ENCODE measurements around the gene RAB3C.

Gene RAB3C

DNA sequence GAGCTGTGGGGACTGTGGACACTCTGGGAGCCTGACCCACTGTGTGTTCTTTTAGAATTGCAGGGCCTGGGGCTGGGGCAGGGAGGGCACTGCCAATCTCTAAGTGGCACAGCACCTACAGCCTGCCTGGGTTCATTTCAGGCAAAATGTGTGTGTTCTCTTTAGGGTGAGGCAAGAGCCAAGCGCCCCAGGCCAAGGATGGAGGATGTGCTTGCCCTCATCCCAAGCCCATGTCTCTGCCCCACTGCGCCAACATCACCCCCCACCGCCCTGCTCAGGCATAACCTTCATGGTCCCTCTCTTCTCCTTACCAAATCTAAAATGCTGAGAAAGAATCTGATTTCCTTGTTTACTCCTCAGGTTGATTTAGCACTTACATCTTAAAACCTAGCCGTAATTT is 304.4 kb downstream of the RAB3C start:
- DNase-seq, result no peak
- in situ Hi-C loops (cut with MboI; ENCODE audit: low pct_unique_long_range_greater_than_20kb, low sequenced_read_pairs), result loop anchor here (25.0 kb wide), 1 partner anchor 275 kb away; no protein-coding TSS in a partner anchor

- in situ Hi-C loops (cut with MboI; ENCODE audit: low pct_unique_long_range_greater_than_20kb, low sequenced_read_pairs), result loop anchor here (25.0 kb wide), 1 partner anchor 274 kb away; no protein-coding TSS in a partner anchor
- DNase-seq, result no peak
These were observed 305.0 kb downstream of the RAB3C start for GRCh38 chr5:58887721-58888409.

- in situ Hi-C loops (cut with MboI; ENCODE audit: low pct_unique_long_range_greater_than_20kb, low sequenced_read_pairs), result loop anchor here (25.0 kb wide), 1 partner anchor 272 kb away; no protein-coding TSS in a partner anchor
- DNase-seq, result no peak
These were observed 307.4 kb downstream of the RAB3C start for GRCh38 chr5:58890265-58890664.

DNA sequence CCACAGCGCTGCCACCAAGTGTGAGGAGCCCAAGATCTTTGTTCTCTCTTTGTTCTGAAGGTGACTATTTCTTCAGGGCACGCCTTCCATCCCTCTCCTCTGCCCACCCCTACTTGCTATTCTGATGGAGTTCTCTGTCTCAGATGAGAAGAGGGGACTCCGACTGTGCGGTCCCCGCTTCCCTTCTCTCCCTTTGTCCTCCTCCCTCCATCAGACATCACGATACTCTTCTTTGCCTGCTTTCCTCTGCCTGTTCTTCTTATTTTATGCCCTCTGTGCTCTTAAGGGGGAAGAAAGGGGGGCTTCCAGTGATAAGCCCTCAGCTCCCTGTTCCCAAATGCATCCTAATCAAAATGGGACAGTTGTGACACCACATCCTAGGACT is 307.8 kb downstream of the RAB3C start:
- in situ Hi-C loops (cut with MboI; ENCODE audit: low pct_unique_long_range_greater_than_20kb, low sequenced_read_pairs), result loop anchor here (25.0 kb wide), 1 partner anchor 272 kb away; no protein-coding TSS in a partner anchor
- DNase-seq, result no peak

DNA sequence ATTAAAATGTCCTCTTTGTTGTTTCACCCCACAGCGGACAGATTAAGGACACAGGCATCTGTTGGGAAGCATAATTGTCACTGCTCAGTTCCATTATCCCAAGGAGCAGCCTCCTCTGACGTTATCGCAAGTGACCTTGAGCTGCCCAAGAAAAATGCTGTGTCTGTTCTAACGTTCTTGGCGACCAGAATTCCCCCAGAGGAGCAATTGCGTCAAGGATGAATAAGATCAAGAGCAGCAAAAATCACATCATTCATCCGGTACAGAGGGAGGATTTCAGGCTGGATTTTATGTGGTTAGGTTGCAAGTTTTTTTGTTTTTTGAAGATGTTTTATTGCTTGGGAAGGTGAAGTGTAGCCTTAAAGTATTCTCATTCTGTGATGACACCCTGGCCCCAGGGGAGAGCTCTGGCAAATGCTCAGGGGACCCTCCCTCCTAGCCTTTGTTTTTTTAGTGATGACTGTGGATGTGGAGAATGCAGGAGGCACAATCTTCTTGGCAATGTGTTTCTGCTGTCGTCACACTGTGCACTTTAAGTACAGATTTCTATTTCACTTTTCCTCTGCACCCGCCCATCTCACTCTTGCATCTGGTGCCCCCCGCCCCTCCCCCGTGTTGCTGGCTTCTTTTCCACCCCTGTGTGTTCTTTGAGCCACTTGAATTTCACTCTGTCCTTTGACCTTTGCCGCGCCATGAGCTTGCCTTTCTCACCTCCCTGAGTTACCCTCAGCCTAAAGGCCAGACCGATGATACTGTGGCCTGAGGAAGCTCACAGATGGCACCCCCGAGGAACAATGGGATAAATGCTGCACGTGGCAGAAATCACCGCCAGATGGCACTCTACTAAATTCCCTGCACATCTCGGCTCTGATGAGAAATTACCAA is 308.5 kb downstream of the RAB3C start:
- in situ Hi-C loops (cut with MboI; ENCODE audit: low pct_unique_long_range_greater_than_20kb, low sequenced_read_pairs), result loop anchor here (25.0 kb wide), 1 partner anchor 271 kb away; no protein-coding TSS in a partner anchor
- DNase-seq, result peak; percentile 85

GRCh38 chr5:58891971-58892343 is 309.1 kb downstream of the RAB3C start:
- in situ Hi-C loops (cut with MboI; ENCODE audit: low pct_unique_long_range_greater_than_20kb, low sequenced_read_pairs), result loop anchor here (25.0 kb wide), 1 partner anchor 270 kb away; no protein-coding TSS in a partner anchor
- no peak for DNase-seq

- in situ Hi-C loops (cut with MboI; ENCODE audit: low pct_unique_long_range_greater_than_20kb, low sequenced_read_pairs), result loop anchor here (25.0 kb wide), 1 partner anchor 269 kb away; no protein-coding TSS in a partner anchor
These were observed 310.7 kb downstream of the RAB3C start for GRCh38 chr5:58893551-58893950.

DNA sequence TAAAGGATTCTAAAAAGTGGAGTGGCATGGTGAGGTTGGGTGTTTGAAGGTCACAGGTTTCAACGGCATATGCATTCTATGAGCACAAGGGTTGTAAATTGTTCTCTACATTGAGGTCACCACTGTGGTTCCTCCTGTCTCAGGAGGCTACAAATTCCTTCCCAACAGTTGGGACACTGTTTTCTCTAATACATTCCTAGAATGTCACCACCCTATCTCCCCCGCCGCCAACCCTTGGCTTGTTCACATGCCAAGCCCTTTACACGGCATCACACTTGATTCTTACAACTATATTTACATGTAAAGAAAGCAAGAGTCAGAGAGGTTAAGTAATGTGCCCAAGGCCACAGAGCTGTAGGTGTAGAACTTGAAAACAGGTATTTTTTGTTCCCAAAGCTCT is 315.1 kb downstream of the RAB3C start:
- in situ Hi-C loops (cut with MboI; ENCODE audit: low pct_unique_long_range_greater_than_20kb, low sequenced_read_pairs), result loop anchor here (25.0 kb wide), 1 partner anchor 264 kb away; no protein-coding TSS in a partner anchor
- no peak for DNase-seq

More at GRCh38 chr5:58893551-58893950, 310.7 kb downstream of the RAB3C start:
- DNase-seq, result no peak

DNA sequence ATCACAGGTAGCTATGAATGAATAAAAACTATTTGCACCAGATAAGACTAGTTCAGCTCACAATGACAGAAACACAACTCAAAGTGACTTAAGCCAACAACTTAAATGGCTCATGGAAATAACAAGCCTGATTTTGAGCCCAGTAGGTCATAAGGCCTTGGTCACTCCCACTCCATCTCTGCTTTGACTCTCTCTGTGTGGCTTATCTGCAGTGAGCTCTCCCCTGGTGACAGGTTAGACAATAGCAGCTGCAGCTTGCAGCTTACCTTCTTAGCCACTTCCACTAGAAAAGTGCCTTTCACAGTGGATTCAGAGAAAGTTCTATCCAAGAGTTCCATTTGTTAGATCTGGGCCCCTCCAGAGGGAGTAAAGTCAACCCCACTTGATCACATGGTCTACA is 315.7 kb downstream of the RAB3C start:
- DNase-seq, result no peak
- in situ Hi-C loops (cut with MboI; ENCODE audit: low pct_unique_long_range_greater_than_20kb, low sequenced_read_pairs), result loop anchor here (25.0 kb wide), 1 partner anchor 264 kb away; no protein-coding TSS in a partner anchor

- no peak for DNase-seq
- in situ Hi-C loops (cut with MboI; ENCODE audit: low pct_unique_long_range_greater_than_20kb, low sequenced_read_pairs), result no loop called here
These were observed 318.4 kb downstream of the RAB3C start for GRCh38 chr5:58901271-58901670.

GRCh38 chr5:58902305-58902704 is 319.4 kb downstream of the RAB3C start:
- no peak for DNase-seq
- in situ Hi-C loops (cut with MboI; ENCODE audit: low pct_unique_long_range_greater_than_20kb, low sequenced_read_pairs), result no loop called here

DNA sequence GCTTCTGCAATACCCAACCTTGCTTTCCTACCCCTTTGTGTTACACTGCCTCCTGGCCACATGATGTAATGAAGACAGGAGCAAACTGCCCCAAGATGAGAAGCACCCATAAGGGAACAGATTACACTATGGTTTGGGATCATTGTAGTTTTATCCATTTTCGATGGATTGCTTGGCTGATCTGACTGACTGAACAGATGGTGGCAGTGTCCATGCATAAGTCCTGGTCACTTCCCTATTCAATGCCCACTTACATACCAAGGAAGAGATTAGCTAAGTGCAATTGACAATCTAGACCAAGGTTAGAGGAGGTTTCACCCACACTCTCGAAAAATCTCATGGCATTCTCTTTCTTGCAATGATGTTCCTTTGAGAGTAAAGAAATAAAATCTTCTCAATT is 319.9 kb downstream of the RAB3C start:
- DNase-seq, result no peak
- in situ Hi-C loops (cut with MboI; ENCODE audit: low pct_unique_long_range_greater_than_20kb, low sequenced_read_pairs), result no loop called here

DNA sequence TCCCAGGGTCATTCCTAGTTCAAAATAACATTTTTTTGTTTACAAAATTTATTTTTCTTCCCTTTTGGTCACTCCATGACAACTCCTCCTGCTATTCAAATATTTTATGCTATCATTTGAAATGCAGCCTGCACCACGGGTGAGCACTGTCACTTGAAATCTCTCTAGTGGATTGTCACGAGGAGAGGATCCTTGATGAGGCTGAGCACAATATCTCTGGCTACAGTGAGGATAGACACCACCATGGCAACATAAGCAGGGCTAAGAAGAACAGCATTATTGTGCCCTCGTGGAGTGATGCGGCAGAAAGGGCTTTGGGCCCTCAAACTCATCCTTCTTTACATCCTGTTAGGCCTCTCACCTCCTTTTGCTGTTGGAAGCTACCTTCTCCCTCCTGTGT is 321.9 kb downstream of the RAB3C start:
- in situ Hi-C loops (cut with MboI; ENCODE audit: low pct_unique_long_range_greater_than_20kb, low sequenced_read_pairs), result no loop called here
- DNase-seq, result no peak

DNA sequence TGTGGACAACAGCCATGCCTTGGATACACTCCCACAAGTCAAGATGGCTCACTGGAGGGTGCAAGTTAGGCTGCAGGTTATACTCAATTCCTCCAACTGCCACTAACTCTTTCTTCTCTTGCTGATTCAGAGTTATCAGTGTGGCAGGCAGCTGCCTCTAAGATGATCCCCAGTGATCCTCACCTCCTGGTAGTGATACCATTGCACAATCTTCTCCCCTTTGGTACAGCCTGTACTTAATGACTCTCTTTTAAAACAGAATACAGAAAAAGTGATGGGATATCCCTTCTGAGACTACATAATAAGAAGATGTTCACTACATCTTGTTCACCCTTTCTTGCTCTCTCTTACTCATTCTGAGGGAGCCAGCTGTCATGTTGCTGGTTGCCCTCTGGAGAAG is 323.1 kb downstream of the RAB3C start:
- in situ Hi-C loops (cut with MboI; ENCODE audit: low pct_unique_long_range_greater_than_20kb, low sequenced_read_pairs), result no loop called here
- DNase-seq, result no peak

Measured in KBM-7 (cell line).